ENCODE data around the gene SUPT6H. TPM values are rescaled to one million over a fixed set of nuclear protein-coding genes. Genes with fewer than 3 reads are reported as not detected.

Gene SUPT6H
- total and polyA plus RNA-seq, 9 of the 15 experiments (the other 6 are each of a cell fraction or from before 2014, with no cell fraction given) = 1.7 to 77.7 (median 49.2) TPM

DNA sequence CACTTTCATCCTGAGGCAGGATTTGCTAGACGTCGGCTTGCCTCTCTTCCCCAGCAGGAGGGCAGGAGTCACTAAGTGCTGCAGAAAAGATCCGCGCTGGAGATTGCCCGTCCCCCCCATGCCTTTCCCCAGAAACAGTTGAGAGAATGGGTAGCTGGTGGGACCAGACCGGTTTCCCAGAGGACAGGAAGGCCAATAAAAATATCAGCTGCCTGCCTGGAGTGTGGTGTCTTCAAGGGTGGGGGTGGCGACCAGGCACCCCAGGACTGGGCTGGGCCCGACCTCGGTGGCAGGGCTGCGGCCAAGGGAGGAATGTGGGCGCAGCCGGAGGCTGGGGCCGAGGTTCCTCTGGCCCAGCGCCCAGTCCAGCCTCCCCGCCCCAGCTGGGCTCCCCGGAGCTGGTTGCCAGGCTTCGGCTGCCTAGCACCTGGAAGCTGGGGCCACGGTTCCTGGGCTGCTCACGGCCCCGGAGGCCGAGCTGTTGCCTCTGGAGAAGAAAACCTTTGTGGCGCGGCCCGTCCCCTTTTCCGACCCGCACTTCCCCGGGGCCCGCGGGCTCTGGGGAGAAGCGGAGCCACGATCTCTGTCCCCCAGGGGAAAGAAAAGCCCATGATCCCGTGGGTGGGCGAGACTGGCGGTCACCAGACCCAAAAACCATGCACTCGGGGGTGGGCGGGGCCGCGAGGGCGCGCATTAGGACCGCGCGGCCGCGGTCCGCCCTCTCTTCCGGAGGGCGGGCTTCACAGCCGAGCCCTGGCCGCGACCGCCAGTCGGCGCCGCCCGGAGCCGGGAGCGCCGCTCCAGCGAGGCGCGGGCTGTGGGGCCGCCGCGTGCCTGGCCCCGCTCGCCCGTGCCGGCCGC is 81.5 kb downstream of the SUPT6H start, which contains the start of gene TRAF4 (continued):
- TF ChIP-seq, protein P1, sequence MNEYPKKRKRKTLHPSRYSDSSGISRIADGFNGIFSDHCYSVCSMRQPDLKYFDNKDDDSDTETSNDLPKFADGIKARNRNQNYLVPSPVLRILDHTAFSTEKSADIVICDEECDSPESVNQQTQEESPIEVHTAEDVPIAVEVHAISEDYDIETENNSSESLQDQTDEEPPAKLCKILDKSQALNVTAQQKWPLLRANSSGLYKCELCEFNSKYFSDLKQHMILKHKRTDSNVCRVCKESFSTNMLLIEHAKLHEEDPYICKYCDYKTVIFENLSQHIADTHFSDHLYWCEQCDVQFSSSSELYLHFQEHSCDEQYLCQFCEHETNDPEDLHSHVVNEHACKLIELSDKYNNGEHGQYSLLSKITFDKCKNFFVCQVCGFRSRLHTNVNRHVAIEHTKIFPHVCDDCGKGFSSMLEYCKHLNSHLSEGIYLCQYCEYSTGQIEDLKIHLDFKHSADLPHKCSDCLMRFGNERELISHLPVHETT (CRISPR knock-in tag; conservative IDR thresholded peaks at IDR 0.05 in 1 of 2, IDR thresholded peaks at IDR 0.05 in 1 of 2) = peak in 1 of 2 experiments; percentile 25; a peak in 1 of 4 replicates
- TF ChIP-seq HDAC8 (tag; IDR thresholded peaks at IDR 0.05) = 0 out of 2 replicates have a peak, but pooled peaks have one; percentile 12
- no peak for TF ChIP-seq SRSF3 (IDR thresholded peaks at IDR 0.05; ENCODE audit: insufficient read depth, low read length)
- peak; percentile 98; the same call in 1 of the 2 replicates for TF ChIP-seq KLF13 (tag; IDR thresholded peaks at IDR 0.05; ENCODE audit: borderline replicate concordance, low read depth)
- no peak for TF ChIP-seq PHF8 (IDR thresholded peaks at IDR 0.05; ENCODE audit: borderline replicate concordance, low read length)
- no peak for TF ChIP-seq ZNF583 (CRISPR knock-in tag; IDR thresholded peaks at IDR 0.05)
- peak; percentile 91 for TF ChIP-seq RBFOX2 (IDR thresholded peaks at IDR 0.05; ENCODE audit: low read depth, low read length)
- no peak for TF ChIP-seq ZNF232 (CRISPR knock-in tag; IDR thresholded peaks at IDR 0.05)
- no peak for TF ChIP-seq ZNF41 (CRISPR knock-in tag; conservative IDR thresholded peaks at IDR 0.05)
- TF ChIP-seq WHSC1 (IDR thresholded peaks at IDR 0.05; ENCODE audit: low read length) = no peak
- TF ChIP-seq ZNF444 (CRISPR knock-in tag; IDR thresholded peaks at IDR 0.05) = no peak
- no peak for TF ChIP-seq NR2C2 (CRISPR knock-in tag; IDR thresholded peaks at IDR 0.05)
- TF ChIP-seq NR2C2 (tag; IDR thresholded peaks at IDR 0.05) = no peak
- TF ChIP-seq ZNF277 (CRISPR knock-in tag; IDR thresholded peaks at IDR 0.05; ENCODE audit: borderline replicate concordance) = no peak
- no peak for TF ChIP-seq ZNF764 (CRISPR knock-in tag; IDR thresholded peaks at IDR 0.05; ENCODE audit: low read depth)
- TF ChIP-seq SAP30 (IDR thresholded peaks at IDR 0.05; ENCODE audit: borderline replicate concordance, insufficient read depth, low read depth, low read length, poor library complexity, severe bottlenecking) = peak; percentile 82
- no peak for TF ChIP-seq CHCHD3 (CRISPR knock-in tag; IDR thresholded peaks at IDR 0.05)
- TF ChIP-seq, protein P2, sequence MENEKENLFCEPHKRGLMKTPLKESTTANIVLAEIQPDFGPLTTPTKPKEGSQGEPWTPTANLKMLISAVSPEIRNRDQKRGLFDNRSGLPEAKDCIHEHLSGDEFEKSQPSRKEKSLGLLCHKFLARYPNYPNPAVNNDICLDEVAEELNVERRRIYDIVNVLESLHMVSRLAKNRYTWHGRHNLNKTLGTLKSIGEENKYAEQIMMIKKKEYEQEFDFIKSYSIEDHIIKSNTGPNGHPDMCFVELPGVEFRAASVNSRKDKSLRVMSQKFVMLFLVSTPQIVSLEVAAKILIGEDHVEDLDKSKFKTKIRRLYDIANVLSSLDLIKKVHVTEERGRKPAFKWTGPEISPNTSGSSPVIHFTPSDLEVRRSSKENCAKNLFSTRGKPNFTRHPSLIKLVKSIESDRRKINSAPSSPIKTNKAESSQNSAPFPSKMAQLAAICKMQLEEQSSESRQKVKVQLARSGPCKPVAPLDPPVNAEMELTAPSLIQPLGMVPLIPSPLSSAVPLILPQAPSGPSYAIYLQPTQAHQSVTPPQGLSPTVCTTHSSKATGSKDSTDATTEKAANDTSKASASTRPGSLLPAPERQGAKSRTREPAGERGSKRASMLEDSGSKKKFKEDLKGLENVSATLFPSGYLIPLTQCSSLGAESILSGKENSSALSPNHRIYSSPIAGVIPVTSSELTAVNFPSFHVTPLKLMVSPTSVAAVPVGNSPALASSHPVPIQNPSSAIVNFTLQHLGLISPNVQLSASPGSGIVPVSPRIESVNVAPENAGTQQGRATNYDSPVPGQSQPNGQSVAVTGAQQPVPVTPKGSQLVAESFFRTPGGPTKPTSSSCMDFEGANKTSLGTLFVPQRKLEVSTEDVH (IDR thresholded peaks at IDR 0.05; ENCODE audit: low read depth, partially characterized antibody) = no peak
- TF ChIP-seq CHD1 (IDR thresholded peaks at IDR 0.05; ENCODE audit: low read length) = peak; percentile 46
- no peak for TF ChIP-seq CBX3 (IDR thresholded peaks at IDR 0.05; ENCODE audit: borderline replicate concordance in 1 of 2, low read length in 2 of 2)
- 0 out of 2 replicates have a peak, but pooled peaks have one; percentile 50 for TF ChIP-seq ZNF175 (CRISPR knock-in tag; IDR thresholded peaks at IDR 0.05; ENCODE audit: low read depth)

All from K562 (cell line).